Left ventricle myocardium inferior (tissue), 1 donor: ENCODE data around the gene BORCS6. TPM values are rescaled to one million over a fixed set of nuclear protein-coding genes. Genes with fewer than 3 reads are reported as not detected.

Experiments used
- DNase-seq: peaks from one replicate; pipeline ENCODE4 v3.0.0-alpha.2; 2020
- H3K27ac ChIP-seq: fragments of 200-600 bp; replicated peaks from 2 replicates; pipeline ENCODE4 v1.8.0; 2021
- H3K27me3 ChIP-seq: fragments of 200-600 bp; 2 replicates; pipeline ENCODE4 v1.8.0; 2021; ENCODE audit warnings: low read depth
- H3K36me3 ChIP-seq: fragments of 200-600 bp; 2 replicates; pipeline ENCODE4 v1.8.0; 2021
- H3K4me1 ChIP-seq: fragments of 200-600 bp; 2 replicates; pipeline ENCODE4 v1.8.0; 2021
- H3K4me3 ChIP-seq: fragments of 200-600 bp; 2 replicates; pipeline ENCODE4 v1.8.0; 2021; ENCODE audit warnings: mild to moderate bottlenecking, moderate library complexity
- H3K9me3 ChIP-seq: fragments of 200-600 bp; replicated peaks from 2 replicates; pipeline ENCODE4 v1.8.0; 2021
- intact Hi-C: fragments of 100-400 bp; cut with micrococcal nuclease; formaldehyde crosslinking; loops from one replicate; pipeline ENCODE4 v1.11.0; 2022
- total RNA-seq: library from RNA; stranded (reverse); fragmentation: NEBNext Ultra II Directional; extraction: Animal tissue kit (Norgen Biotek cat#: 25700); gene quantifications from one replicate; pipeline ENCODE4 v1.2.1, GENCODE V29; 2021
- TF ChIP-seq, protein P1 (sequence below): fragments of 200-600 bp; IDR thresholded peaks from 2 replicates; pipeline ENCODE4 v1.8.0; 2021; ENCODE audit warnings: antibody characterized with exemption, mild to moderate bottlenecking, borderline replicate concordance
- donor health status: DM: no; HTN: yes; CAD: no; lungs with severe emphysema.

The BORCS6 gene
- total RNA-seq, 1 donor from 2014 or later = 8.4 TPM

DNA sequence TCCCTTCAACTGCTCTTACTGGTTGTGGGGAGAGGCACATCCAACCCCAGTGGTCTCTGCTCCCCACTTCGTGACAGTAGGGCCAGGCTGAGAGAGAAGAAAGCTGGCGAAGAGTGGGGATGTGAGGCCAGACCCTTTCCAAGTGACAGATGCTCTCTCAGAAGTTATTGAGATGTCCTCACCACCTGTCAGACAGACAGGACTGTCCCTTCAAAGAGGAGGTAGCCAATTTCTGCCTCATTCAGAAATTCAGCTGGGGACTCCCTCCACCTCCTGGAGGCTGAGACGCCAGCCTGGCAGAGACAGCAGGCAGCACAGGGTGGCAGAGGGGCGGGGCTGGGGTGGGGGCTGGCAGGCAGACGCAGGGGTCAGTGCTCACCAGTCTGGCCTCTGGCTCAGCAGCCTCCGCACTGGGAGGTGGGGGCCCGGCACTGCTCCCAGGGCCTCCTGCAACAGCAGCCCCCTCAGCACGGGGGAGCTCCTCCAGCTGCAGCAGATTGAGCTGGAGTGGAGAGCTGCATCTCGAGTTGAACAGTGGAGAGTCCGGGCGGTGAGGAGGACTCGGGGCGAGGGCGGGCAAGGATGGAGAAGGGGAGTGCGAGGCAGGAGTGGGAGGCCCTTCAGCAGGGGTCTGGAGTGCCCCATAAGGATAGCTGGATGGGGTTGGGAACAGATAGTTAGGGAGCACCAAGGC lies 46.9 kb downstream of the BORCS6 start:
- DNase-seq = no peak
- TF ChIP-seq, protein P1, sequence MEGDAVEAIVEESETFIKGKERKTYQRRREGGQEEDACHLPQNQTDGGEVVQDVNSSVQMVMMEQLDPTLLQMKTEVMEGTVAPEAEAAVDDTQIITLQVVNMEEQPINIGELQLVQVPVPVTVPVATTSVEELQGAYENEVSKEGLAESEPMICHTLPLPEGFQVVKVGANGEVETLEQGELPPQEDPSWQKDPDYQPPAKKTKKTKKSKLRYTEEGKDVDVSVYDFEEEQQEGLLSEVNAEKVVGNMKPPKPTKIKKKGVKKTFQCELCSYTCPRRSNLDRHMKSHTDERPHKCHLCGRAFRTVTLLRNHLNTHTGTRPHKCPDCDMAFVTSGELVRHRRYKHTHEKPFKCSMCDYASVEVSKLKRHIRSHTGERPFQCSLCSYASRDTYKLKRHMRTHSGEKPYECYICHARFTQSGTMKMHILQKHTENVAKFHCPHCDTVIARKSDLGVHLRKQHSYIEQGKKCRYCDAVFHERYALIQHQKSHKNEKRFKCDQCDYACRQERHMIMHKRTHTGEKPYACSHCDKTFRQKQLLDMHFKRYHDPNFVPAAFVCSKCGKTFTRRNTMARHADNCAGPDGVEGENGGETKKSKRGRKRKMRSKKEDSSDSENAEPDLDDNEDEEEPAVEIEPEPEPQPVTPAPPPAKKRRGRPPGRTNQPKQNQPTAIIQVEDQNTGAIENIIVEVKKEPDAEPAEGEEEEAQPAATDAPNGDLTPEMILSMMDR = no peak
- H3K4me1 ChIP-seq = peaks cover 91% of the 10 kb centered on the region
- H3K27ac ChIP-seq = peak overlapping the region; percentile 52
- peaks cover 90% of the 10 kb centered on the region for H3K36me3 ChIP-seq
- no peak overlapping the region for H3K4me3 ChIP-seq
- no peaks in the 10 kb centered on the region for H3K27me3 ChIP-seq
- H3K9me3 ChIP-seq = no peaks in the 10 kb centered on the region
- intact Hi-C loops = no loop called here

DNA sequence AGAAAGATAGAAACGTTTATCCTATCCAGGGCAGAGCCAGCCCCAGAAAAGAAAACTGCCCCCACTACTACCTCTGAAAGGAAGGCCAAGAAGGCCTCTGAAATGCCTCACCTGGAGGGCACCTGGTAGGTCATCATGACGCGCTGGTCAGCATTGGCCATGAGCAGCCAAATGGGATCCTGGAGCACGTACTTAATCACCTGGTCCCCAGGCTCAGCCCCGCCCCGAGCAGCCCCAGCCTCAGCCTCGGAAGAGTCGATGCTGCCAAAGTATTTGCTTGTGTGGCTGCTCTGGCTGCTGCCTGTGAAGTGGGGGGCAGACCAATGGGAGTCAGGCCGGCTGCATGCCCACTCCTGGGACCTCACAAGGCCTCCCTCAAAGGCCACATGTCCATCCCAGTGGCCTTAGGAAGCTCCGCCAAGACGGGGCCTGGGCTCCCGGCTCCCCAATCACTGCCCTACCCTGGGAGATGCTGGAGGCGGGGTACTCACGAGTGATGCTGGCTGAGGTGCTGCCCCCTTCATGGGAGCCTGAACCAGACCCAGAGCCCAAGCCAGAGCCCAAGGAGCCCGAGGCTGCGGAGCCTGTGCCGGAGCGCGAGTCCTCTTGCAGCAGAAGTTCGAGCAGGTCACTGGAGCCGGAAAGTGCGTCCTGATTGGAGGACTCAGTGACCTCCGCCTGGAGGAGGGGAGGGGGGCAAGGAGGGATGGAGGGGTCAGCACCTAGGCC lies 47.7 kb downstream of the BORCS6 start:
- Histone ChIP-seq H3K4me1 (peaks cover 89% of the 10 kb centered on the region), H3K27ac (peak overlapping the region; percentile 89), H3K4me3 (no peak overlapping the region), H3K27me3 (no peaks in the 10 kb centered on the region), H3K9me3 (no peaks in the 10 kb centered on the region), H3K36me3 (peaks cover 82% of the 10 kb centered on the region)
- no peak for DNase-seq
- TF ChIP-seq, protein P1 = no peak
- intact Hi-C loops = no loop called here

DNA sequence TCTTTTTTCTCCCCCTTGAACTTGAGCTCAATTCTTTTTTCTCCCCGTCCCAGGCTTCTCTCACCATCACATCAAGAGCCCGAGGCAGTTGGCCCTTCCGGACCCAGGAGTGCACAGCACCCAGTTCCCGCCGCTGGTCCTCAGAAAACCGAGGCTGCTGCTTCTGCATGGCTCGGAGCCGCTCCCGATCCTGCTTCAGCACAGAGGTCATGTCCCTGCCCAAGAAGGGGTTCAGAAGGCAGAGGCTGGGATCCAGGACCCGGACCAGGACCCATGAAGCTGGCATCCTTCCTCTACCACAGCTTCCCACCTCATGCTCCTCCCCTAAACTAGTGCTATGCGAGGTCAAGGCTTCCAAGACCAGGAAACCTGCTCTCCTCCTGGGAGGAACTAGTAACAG lies 48.2 kb downstream of the BORCS6 start:
- Histone ChIP-seq H3K4me3 (no peak overlapping the region), H3K4me1 (peaks cover 83% of the 10 kb centered on the region), H3K9me3 (no peaks in the 10 kb centered on the region), H3K27me3 (no peaks in the 10 kb centered on the region), H3K36me3 (peaks cover 77% of the 10 kb centered on the region), H3K27ac (peak overlapping the region; percentile 89)
- intact Hi-C loops = no loop called here
- TF ChIP-seq, protein P1 = no peak
- DNase-seq = no peak

DNA sequence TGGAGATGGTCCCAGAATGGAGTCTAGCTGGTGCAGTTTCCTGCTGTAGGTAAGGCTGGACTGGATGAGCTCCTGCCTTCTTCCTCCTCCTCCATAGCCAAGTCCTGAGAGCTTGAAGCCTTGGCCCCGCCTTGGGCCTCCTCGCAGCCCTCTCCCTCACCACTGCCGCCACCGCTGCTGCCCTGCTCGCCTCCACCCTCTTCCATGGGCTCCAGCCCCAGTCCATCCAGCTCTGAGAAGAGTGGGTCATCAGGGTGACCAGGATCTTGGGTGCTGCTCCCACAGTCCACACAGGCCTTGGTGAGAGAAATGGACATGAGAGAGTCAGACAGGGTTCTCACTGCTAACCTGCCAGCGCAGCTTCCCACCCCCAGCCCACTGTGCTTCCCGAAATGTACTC lies 48.9 kb downstream of the BORCS6 start:
- Histone ChIP-seq H3K4me1 (peaks cover 76% of the 10 kb centered on the region), H3K36me3 (peaks cover 70% of the 10 kb centered on the region)

DNA sequence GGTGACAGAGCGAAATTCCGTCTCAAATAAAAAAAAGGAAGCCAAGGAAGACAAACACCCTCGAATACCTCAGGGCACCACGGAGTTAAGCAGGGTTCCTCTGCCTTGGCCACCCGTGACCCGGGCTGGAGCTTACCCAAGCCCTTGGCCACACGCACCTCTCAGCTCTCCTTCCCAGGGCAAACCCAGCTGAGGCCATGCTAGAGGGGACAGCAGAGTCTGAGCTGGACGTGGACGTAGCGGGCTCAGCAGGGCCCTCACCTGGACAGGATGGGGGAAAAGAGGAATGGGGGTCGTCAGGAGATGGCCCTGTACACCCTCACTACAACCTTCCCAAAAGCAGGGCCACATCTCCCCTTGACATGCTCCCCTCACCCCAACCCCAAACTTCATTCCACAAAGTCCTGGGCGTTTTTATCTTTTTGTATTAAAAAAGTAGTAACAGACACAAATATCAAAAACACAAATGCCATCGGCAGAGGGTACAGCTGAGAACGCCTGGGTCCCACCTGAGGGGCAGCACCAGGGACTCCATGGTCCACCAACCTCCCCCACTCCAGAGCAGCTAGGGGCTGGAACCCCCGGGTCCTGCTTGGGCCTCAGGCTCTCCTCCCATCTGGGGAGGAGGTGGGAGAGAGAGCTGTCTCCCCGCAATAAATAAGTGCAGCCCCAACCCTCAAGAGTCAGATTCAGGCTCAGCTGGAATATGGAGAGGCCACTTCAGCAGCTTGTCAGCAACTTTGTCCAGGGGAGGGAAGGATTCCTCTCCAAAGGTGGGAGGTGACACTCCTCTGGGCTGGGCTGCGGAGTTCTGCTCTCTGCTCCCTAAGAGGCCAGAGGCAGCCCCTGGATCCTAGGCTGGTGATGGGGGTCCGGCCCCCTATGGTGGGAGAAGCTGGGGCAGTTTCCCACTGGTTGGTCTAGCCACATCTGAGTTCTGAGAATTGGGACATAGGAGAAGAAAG lies 49.6 kb downstream of the BORCS6 start:
- no peak for DNase-seq
- Histone ChIP-seq H3K27me3 (no peaks in the 10 kb centered on the region), H3K36me3 (peaks cover 63% of the 10 kb centered on the region), H3K27ac (peak overlapping the region; percentile 89), H3K9me3 (no peaks in the 10 kb centered on the region), H3K4me3 (no peak overlapping the region), H3K4me1 (peaks cover 70% of the 10 kb centered on the region)
- intact Hi-C loops = no loop called here
- TF ChIP-seq, protein P1 = no peak

More for the DNA sequence above, 48.9 kb downstream of the BORCS6 start:
- intact Hi-C loops = no loop called here
- Histone ChIP-seq H3K9me3 (no peaks in the 10 kb centered on the region), H3K4me3 (no peak overlapping the region), H3K27ac (peak overlapping the region; percentile 89), H3K27me3 (no peaks in the 10 kb centered on the region)
- no peak for DNase-seq
- TF ChIP-seq, protein P1 = no peak
